Measurements from ENCODE around the gene CUBN. TPM values are rescaled to one million over a fixed set of nuclear protein-coding genes. Genes with fewer than 3 reads are reported as not detected.

Gene CUBN
- total RNA-seq, 6 experiments from 2014 or later = 0.43 to 1.7 (median 1.2) TPM

DNA sequence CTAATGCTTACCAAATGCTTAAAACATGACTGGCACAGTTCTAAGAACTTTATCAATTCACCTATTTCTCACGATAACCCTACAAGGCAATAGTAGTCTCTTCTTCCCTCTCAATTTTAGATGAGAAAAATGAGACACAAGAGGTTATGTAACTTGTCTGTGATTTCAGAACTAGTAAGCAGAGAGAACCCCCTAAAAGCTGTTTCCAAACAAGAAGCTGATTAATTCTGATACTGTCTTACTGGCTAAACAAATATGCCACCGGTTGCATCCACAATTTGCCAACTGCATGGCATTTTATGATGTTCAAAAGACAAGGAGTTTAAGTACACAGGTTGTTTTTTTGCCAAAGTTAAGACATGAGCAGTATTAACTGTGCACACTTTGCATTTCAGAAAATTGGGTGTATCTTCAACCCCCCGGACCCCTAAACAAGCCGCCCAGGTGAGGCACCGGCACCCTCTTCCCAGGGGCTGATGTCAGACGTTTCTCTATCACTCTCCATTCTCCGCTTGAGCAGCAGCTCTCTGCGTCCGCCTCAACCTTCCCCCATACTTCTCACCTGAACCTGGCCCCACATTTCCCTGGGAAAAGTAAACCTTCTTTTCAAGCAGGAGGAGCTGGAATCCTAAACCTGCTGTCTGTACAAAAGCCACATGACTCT, 334.1 kb downstream of the CUBN start:
- TF ChIP-seq, protein P1, sequence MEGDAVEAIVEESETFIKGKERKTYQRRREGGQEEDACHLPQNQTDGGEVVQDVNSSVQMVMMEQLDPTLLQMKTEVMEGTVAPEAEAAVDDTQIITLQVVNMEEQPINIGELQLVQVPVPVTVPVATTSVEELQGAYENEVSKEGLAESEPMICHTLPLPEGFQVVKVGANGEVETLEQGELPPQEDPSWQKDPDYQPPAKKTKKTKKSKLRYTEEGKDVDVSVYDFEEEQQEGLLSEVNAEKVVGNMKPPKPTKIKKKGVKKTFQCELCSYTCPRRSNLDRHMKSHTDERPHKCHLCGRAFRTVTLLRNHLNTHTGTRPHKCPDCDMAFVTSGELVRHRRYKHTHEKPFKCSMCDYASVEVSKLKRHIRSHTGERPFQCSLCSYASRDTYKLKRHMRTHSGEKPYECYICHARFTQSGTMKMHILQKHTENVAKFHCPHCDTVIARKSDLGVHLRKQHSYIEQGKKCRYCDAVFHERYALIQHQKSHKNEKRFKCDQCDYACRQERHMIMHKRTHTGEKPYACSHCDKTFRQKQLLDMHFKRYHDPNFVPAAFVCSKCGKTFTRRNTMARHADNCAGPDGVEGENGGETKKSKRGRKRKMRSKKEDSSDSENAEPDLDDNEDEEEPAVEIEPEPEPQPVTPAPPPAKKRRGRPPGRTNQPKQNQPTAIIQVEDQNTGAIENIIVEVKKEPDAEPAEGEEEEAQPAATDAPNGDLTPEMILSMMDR (IDR thresholded peaks at IDR 0.05) = no peak
- Mint-ChIP-seq H3K27ac (no peak overlapping the region), H3K4me1 (ENCODE audit: low read depth) (peaks cover 32% of the 10 kb centered on the region)

DNA sequence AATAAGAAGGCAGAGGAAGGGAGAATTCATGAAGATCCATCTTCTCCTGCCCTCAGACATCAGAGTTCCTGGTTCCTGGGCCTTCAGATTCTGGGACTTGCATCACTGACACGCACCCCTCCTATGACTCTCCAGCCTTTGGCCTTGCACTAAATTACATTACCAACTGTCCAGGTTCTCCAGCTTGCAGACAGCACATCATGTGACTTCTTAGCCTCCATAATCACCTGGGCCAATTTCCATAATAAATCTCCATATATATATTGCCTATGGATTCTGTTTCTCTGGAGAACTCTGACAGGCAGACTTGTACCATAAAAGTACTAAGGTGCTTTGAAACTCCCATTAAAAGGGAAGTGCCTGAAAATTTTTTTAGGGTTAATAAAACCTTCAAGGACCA, 335.6 kb downstream of the CUBN start:
- TF ChIP-seq, protein P1 (IDR thresholded peaks at IDR 0.05) = no peak
- Mint-ChIP-seq H3K36me3 (ENCODE audit: low read depth) (peaks cover 15% of the 10 kb centered on the region), H3K9me3 (no peaks in the 10 kb centered on the region), H3K27me3 (ENCODE audit: insufficient read depth) (no peaks in the 10 kb centered on the region), H3K4me1 (ENCODE audit: low read depth) (peaks cover 21% of the 10 kb centered on the region), H3K4me3 (no peak overlapping the region), H3K27ac (no peak overlapping the region)
- DNase-seq = no peak

More for the DNA sequence above, 334.1 kb downstream of the CUBN start:
- H3K27me3 Mint-ChIP-seq (ENCODE audit: insufficient read depth) = no peaks in the 10 kb centered on the region
- no peaks in the 10 kb centered on the region for H3K9me3 Mint-ChIP-seq
- no peak overlapping the region for H3K4me3 Mint-ChIP-seq
- peaks cover 9% of the 10 kb centered on the region for H3K36me3 Mint-ChIP-seq (ENCODE audit: low read depth)
- no peak for DNase-seq

DNA sequence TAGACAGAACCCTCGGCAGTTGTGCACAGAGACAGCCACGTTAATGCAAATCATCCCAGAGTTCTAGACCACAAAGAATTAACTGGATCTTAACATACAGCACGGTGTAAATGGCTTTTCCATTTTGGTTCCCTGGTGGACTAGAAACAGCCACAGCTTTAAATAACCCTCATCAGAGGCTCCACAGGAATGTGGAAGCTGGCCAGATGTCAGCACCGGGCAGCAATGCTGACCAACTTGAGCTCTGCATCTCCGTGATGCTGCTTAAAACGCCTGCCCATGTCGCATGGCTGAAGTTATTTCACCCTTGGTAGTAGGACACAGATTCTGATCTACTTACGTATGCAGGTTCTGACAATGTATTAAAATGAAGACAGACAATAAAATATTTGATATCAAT, 336.9 kb downstream of the CUBN start:
- H3K9me3 Mint-ChIP-seq = no peaks in the 10 kb centered on the region
- no peak overlapping the region for H3K4me3 Mint-ChIP-seq
- H3K4me1 Mint-ChIP-seq (ENCODE audit: low read depth) = peaks cover 21% of the 10 kb centered on the region

DNA sequence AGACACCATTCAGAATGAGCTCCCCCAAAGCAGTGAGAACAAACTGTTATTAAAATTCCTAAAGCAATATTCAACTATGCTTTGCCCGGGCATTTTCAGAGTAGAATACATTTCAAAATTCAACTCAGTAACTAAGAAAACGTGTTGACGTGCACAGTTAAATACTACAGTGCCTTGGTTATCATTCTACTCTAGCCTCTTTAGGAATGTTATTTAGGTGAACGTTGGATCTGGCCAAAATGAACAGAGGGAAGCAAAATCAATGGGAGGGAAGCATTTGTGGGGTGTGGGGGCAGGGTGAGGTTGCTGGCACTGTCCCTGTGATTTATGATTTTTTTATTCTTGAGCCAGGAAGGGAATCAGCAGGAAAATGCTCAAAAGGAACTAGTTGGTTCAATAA, 339.8 kb downstream of the CUBN start:
- Mint-ChIP-seq H3K36me3 (ENCODE audit: low read depth) (peaks cover 20% of the 10 kb centered on the region), H3K9me3 (no peaks in the 10 kb centered on the region), H3K27me3 (ENCODE audit: insufficient read depth) (no peaks in the 10 kb centered on the region), H3K4me3 (no peak overlapping the region), H3K4me1 (ENCODE audit: low read depth) (peaks cover 11% of the 10 kb centered on the region; the same call in 1 of the 2 replicates), H3K27ac (no peak overlapping the region)
- DNase-seq = no peak
- TF ChIP-seq, protein P1 (IDR thresholded peaks at IDR 0.05) = no peak

More for the DNA sequence above, 336.9 kb downstream of the CUBN start:
- peak; percentile 38 for DNase-seq
- Mint-ChIP-seq H3K27ac (peak overlapping the region; percentile 29; the same call in 1 of the 2 replicates), H3K36me3 (ENCODE audit: low read depth) (peaks cover 11% of the 10 kb centered on the region; the same call in 1 of the 2 replicates), H3K27me3 (ENCODE audit: insufficient read depth) (no peaks in the 10 kb centered on the region)
- TF ChIP-seq, protein P1 (IDR thresholded peaks at IDR 0.05) = no peak

DNA sequence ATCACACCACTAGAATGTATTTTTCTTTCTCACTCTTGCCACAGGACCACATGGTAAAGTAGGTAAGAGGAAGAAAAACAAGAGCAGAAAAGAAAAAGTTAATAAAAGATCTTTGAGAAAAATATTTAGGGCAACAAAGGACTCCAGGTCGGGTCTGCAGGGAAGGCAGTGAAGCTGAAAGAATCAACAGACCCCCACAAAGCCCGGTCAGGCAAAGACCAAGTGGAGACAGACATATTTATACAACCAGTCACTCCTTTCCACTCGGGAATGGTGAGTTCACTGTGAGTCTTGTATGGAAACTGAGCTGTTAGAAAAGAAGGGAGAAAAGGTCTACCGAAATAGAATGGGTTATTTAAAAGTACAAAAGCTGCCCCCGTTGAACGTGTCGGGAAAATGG, 340.4 kb downstream of the CUBN start:
- Mint-ChIP-seq H3K4me3 (no peak overlapping the region), H3K27me3 (ENCODE audit: insufficient read depth) (no peaks in the 10 kb centered on the region), H3K4me1 (ENCODE audit: low read depth) (peaks cover 11% of the 10 kb centered on the region; the same call in 1 of the 2 replicates), H3K27ac (no peak overlapping the region), H3K36me3 (ENCODE audit: low read depth) (peaks cover 20% of the 10 kb centered on the region), H3K9me3 (no peaks in the 10 kb centered on the region)
- TF ChIP-seq, protein P1 (IDR thresholded peaks at IDR 0.05) = no peak
- no peak for DNase-seq

All from HFFc6 (cell line).